H1 (cell line): ENCODE measurements around the gene SSUH2.

ENCODE experiments used
- ASH2L ChIP-seq: fragments of 200-600, 300-600 bp; sonication (generic); IDR thresholded peaks from one replicate; pipeline ENCODE4 v1.7.1; 2017; ENCODE audit warnings: low read length
- CTCF ChIP-seq, 3 experiments: IDR thresholded peaks; 1 replicate in 2 of 3; 2 replicates in 1 of 3; pipeline versions ENCODE4 v1.5.1 to v1.6.1; 2011; ENCODE audit warnings: low read length in 3 of 3, mild to moderate bottlenecking in 3 of 3, inconsistent platforms in 2 of 3, low read depth in 1 of 3, moderate library complexity in 1 of 3; ENCODE audit not compliant: insufficient read depth in 1 of 3; ENCODE audit errors: control extremely low read depth in 1 of 3
- E2F6 ChIP-seq: IDR thresholded peaks from 2 replicates; pipeline ENCODE4 v1.6.1; 2012; ENCODE audit warnings: inconsistent platforms
- EP300 ChIP-seq, 2 experiments: IDR thresholded peaks; 1 replicate in 1 of 2; 2 replicates in 1 of 2; pipeline ENCODE4 v1.6.1; 2011 to 2012; ENCODE audit warnings: low read depth in 2 of 2, low read length in 2 of 2, mild to moderate bottlenecking in 2 of 2, borderline replicate concordance in 1 of 2, inconsistent platforms in 1 of 2, moderate library complexity in 1 of 2
- HDAC2 ChIP-seq, 2 experiments: fragments of 300-600 bp in 1 of 2; sonication (generic) in 1 of 2; IDR thresholded peaks; 2 replicates each; pipeline ENCODE4 v1.6.1; 2011 to 2012; ENCODE audit warnings: low read depth in 2 of 2, low read length in 2 of 2, mild to moderate bottlenecking in 2 of 2, moderate library complexity in 2 of 2, borderline replicate concordance in 1 of 2, inconsistent platforms in 1 of 2
- MAFK ChIP-seq: IDR thresholded peaks from 2 replicates; pipeline ENCODE4 v1.6.1; 2012; ENCODE audit warnings: low read depth, mild to moderate bottlenecking, improper control_type of control experiment, low read length
- MAX ChIP-seq: IDR thresholded peaks from 2 replicates; pipeline ENCODE4 v1.6.1; 2012; ENCODE audit warnings: inconsistent platforms
- POLR2A ChIP-seq, 2 experiments: IDR thresholded peaks; 1 replicate in 1 of 2; 2 replicates in 1 of 2; pipeline ENCODE4 v1.6.1; 2011; ENCODE audit warnings: low read depth in 2 of 2, low read length in 2 of 2, mild to moderate bottlenecking in 2 of 2; ENCODE audit errors: control extremely low read depth in 1 of 2
- RAD21 ChIP-seq, 2 experiments: IDR thresholded peaks in 1 of 2; conservative IDR thresholded peaks in 1 of 2; 2 replicates each; pipeline ENCODE4 v1.6.1; 2011; ENCODE audit warnings: low read depth in 2 of 2, low read length in 2 of 2, improper control_type of control experiment in 1 of 2, inconsistent platforms in 1 of 2, mild to moderate bottlenecking in 1 of 2, moderate library complexity in 1 of 2
- YY1 ChIP-seq: IDR thresholded peaks from 2 replicates; pipeline ENCODE4 v1.6.1; 2011; ENCODE audit warnings: low read depth, mild to moderate bottlenecking, low read length

- TF ChIP-seq EP300 (IDR thresholded peaks at IDR 0.05; ENCODE audit: borderline replicate concordance in 1 of 2, low read depth in 2 of 2, low read length in 2 of 2) = no peak
- no peak for TF ChIP-seq CTCF (IDR thresholded peaks at IDR 0.05; ENCODE audit: control extremely low read depth in 1 of 3, insufficient read depth in 1 of 3, low read depth in 1 of 3, low read length in 3 of 3)
- no peak for TF ChIP-seq MAX
- no peak for TF ChIP-seq HDAC2 (IDR thresholded peaks at IDR 0.05; ENCODE audit: borderline replicate concordance in 1 of 2, low read depth in 2 of 2, low read length in 2 of 2)
- TF ChIP-seq YY1 = no peak
- TF ChIP-seq ASH2L = no peak
- TF ChIP-seq POLR2A (IDR thresholded peaks at IDR 0.05; ENCODE audit: control extremely low read depth in 1 of 2, low read depth in 2 of 2, low read length in 2 of 2) = no peak
- TF ChIP-seq MAFK = no peak
- no peak for TF ChIP-seq RAD21 (IDR thresholded peaks at IDR 0.05 in 1 of 2, conservative IDR thresholded peaks at IDR 0.05 in 1 of 2; ENCODE audit: low read depth in 2 of 2, low read length in 2 of 2)
- TF ChIP-seq E2F6 = no peak
Measured at GRCh38 chr3:8619548-8619947, 25.1 kb downstream of the SSUH2 start.
